ENCODE results near the gene TMEM44. TPM values are rescaled to one million over a fixed set of nuclear protein-coding genes. Genes with fewer than 3 reads are reported as not detected.

TMEM44 gene
- total RNA-seq, 1 experiment from 2014 or later: 13.7 TPM

GRCh38 chr3:194575484-194576210 lies 57.6 kb downstream of the TMEM44 start (continued):
- TF ChIP-seq, protein P1, sequence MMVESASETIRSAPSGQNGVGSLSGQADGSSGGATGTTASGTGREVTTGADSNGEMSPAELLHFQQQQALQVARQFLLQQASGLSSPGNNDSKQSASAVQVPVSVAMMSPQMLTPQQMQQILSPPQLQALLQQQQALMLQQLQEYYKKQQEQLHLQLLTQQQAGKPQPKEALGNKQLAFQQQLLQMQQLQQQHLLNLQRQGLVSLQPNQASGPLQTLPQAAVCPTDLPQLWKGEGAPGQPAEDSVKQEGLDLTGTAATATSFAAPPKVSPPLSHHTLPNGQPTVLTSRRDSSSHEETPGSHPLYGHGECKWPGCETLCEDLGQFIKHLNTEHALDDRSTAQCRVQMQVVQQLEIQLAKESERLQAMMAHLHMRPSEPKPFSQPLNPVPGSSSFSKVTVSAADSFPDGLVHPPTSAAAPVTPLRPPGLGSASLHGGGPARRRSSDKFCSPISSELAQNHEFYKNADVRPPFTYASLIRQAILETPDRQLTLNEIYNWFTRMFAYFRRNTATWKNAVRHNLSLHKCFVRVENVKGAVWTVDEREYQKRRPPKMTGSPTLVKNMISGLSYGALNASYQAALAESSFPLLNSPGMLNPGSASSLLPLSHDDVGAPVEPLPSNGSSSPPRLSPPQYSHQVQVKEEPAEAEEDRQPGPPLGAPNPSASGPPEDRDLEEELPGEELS (CRISPR knock-in tag; IDR thresholded peaks at IDR 0.05): no peak
- TF ChIP-seq ZNF423 (CRISPR knock-in tag; IDR thresholded peaks at IDR 0.05) (no peak), ZSCAN18 (CRISPR knock-in tag; IDR thresholded peaks at IDR 0.05) (no peak), CREB1 (CRISPR knock-in tag; IDR thresholded peaks at IDR 0.05) (no peak), PRRX2 (CRISPR knock-in tag; IDR thresholded peaks at IDR 0.05) (no peak)
- TF ChIP-seq, protein P2, sequence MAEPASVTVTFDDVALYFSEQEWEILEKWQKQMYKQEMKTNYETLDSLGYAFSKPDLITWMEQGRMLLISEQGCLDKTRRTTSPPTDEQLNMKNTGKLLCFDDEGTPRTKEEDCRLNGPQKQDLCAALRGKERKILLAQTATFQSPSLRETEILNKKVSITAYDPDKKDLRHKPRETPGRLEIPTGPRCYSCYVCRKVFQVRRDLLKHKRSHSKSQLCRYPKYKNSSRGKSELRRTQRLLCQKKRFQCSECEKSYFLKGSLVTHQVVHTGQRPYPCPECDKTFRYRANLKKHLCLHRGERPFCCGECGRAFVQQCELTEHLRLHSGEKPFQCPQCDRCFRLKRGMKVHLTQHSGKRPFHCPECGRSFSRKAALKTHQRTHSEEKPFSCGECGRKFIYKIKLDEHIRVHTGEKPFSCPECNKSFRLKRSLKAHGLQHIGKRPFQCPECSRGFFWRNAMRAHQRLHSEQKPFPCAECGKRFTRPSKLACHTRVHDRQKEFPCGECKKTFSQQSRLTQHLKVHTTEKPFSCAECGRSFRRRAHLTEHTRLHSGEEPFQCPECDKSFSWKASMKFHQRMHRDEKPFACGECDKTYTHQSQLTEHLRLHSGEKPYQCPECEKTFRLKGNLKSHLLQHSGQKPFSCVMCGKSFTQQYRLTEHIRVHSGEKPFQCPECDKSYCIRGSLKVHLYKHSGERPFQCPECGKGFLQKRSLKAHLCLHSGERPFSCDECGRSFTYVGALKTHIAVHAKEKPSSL (CRISPR knock-in tag; conservative IDR thresholded peaks at IDR 0.05): no peak

GRCh38 chr3:194574639-194575483 lies 58.4 kb downstream of the TMEM44 start:
- H3K27ac Mint-ChIP-seq: no peak overlapping the region
- H3K4me3 Mint-ChIP-seq: no peak overlapping the region
- TF ChIP-seq ZNF138 (CRISPR knock-in tag; conservative IDR thresholded peaks at IDR 0.05): no peak
- no peak for TF ChIP-seq MYBL2 (CRISPR knock-in tag; IDR thresholded peaks at IDR 0.05)
- TF ChIP-seq, protein P3, sequence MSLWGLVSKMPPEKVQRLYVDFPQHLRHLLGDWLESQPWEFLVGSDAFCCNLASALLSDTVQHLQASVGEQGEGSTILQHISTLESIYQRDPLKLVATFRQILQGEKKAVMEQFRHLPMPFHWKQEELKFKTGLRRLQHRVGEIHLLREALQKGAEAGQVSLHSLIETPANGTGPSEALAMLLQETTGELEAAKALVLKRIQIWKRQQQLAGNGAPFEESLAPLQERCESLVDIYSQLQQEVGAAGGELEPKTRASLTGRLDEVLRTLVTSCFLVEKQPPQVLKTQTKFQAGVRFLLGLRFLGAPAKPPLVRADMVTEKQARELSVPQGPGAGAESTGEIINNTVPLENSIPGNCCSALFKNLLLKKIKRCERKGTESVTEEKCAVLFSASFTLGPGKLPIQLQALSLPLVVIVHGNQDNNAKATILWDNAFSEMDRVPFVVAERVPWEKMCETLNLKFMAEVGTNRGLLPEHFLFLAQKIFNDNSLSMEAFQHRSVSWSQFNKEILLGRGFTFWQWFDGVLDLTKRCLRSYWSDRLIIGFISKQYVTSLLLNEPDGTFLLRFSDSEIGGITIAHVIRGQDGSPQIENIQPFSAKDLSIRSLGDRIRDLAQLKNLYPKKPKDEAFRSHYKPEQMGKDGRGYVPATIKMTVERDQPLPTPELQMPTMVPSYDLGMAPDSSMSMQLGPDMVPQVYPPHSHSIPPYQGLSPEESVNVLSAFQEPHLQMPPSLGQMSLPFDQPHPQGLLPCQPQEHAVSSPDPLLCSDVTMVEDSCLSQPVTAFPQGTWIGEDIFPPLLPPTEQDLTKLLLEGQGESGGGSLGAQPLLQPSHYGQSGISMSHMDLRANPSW (CRISPR knock-in tag; conservative IDR thresholded peaks at IDR 0.05; ENCODE audit: low read depth): no peak
- TF ChIP-seq, protein P4, sequence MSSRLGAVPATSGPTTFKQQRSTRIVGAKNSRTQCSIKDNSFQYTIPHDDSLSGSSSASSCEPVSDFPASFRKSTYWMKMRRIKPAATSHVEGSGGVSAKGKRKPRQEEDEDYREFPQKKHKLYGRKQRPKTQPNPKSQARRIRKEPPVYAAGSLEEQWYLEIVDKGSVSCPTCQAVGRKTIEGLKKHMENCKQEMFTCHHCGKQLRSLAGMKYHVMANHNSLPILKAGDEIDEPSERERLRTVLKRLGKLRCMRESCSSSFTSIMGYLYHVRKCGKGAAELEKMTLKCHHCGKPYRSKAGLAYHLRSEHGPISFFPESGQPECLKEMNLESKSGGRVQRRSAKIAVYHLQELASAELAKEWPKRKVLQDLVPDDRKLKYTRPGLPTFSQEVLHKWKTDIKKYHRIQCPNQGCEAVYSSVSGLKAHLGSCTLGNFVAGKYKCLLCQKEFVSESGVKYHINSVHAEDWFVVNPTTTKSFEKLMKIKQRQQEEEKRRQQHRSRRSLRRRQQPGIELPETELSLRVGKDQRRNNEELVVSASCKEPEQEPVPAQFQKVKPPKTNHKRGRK (CRISPR knock-in tag; IDR thresholded peaks at IDR 0.05; ENCODE audit: borderline replicate concordance): no peak
- no peak for TF ChIP-seq ZNF121 (CRISPR knock-in tag; IDR thresholded peaks at IDR 0.05)
- TF ChIP-seq ZSCAN18 (CRISPR knock-in tag; IDR thresholded peaks at IDR 0.05): no peak
- TF ChIP-seq RELA (CRISPR knock-in tag; IDR thresholded peaks at IDR 0.05; ENCODE audit: borderline replicate concordance): no peak
- no peak for TF ChIP-seq NR2C2 (CRISPR knock-in tag; IDR thresholded peaks at IDR 0.05)
- no peak for TF ChIP-seq ZNF416 (CRISPR knock-in tag; IDR thresholded peaks at IDR 0.05)
- TF ChIP-seq IRF2 (CRISPR knock-in tag; IDR thresholded peaks at IDR 0.05; ENCODE audit: borderline replicate concordance, low read depth): no peak
- TF ChIP-seq, protein P5, sequence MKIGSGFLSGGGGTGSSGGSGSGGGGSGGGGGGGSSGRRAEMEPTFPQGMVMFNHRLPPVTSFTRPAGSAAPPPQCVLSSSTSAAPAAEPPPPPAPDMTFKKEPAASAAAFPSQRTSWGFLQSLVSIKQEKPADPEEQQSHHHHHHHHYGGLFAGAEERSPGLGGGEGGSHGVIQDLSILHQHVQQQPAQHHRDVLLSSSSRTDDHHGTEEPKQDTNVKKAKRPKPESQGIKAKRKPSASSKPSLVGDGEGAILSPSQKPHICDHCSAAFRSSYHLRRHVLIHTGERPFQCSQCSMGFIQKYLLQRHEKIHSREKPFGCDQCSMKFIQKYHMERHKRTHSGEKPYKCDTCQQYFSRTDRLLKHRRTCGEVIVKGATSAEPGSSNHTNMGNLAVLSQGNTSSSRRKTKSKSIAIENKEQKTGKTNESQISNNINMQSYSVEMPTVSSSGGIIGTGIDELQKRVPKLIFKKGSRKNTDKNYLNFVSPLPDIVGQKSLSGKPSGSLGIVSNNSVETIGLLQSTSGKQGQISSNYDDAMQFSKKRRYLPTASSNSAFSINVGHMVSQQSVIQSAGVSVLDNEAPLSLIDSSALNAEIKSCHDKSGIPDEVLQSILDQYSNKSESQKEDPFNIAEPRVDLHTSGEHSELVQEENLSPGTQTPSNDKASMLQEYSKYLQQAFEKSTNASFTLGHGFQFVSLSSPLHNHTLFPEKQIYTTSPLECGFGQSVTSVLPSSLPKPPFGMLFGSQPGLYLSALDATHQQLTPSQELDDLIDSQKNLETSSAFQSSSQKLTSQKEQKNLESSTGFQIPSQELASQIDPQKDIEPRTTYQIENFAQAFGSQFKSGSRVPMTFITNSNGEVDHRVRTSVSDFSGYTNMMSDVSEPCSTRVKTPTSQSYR (CRISPR knock-in tag; IDR thresholded peaks at IDR 0.05): no peak
- TF ChIP-seq, protein P6, sequence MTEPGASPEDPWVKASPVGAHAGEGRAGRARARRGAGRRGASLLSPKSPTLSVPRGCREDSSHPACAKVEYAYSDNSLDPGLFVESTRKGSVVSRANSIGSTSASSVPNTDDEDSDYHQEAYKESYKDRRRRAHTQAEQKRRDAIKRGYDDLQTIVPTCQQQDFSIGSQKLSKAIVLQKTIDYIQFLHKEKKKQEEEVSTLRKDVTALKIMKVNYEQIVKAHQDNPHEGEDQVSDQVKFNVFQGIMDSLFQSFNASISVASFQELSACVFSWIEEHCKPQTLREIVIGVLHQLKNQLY (CRISPR knock-in tag; IDR thresholded peaks at IDR 0.05): no peak

More at GRCh38 chr3:194574639-194575483, 58.4 kb downstream of the TMEM44 start:
- no peaks in the 10 kb centered on the region for H3K9me3 Mint-ChIP-seq
- no peaks in the 10 kb centered on the region for H3K36me3 Mint-ChIP-seq
- ATAC-seq: no peak
- ChIA-PET CTCF (interaction anchor here (0.6 to 3.3 kb wide), 11 partner anchors 9 to 1498 kb away, joined by 3 to 27 read pairs (median 5); partner anchors contain the start of gene ATP13A3), POLR2A (no interaction called here)
- no peak for DNase-seq (ENCODE audit: low spot score)
- H3K4me1 Mint-ChIP-seq: 0 out of 2 replicates have a peak, but pooled peaks cover 2% of the 10 kb centered on the region
- H3K27me3 Mint-ChIP-seq (ENCODE audit: low read depth): no peaks in the 10 kb centered on the region

Measured in WTC11 (cell line).